NK-92 (cell line): ENCODE data around the gene HAX1.

Experiments used
- DNase-seq: peaks from one replicate; lab custom pipeline; 2025; ENCODE audit not compliant: unreplicated experiment; lab: John Stamatoyannopoulos, UW

HAX1 gene

GRCh38 chr1:154324669-154325582 lies 52.5 kb downstream of the HAX1 start, which contains the start of gene ATP8B2:
Gene ATP8B2 (plus strand): TSS chr1:154325525. CDS start chr1:154328142, 2,617 bp downstream.
- DNase-seq = peak; percentile 26
